ENCODE data around the gene GTPBP2.

GRCh38 chr6:43616725-43617472, 12.2 kb downstream of the GTPBP2 start:
- TF ChIP-seq CTCF (IDR thresholded peaks at IDR 0.05; ENCODE audit: low read depth, low read length, poor library complexity, severe bottlenecking) (no peak), EZH2phosphoT487 (IDR thresholded peaks at IDR 0.05; ENCODE audit: borderline replicate concordance, low read length) (no peak)

Measured in DOHH2 (cell line).